GM11168 (cell line): Measurements from ENCODE around the gene SUCNR1.
"Not testable (repeated sequence)": the region's sequence is repeated elsewhere in the genome, so short reads cannot be mapped to it uniquely, and the experiment has no call there.

Experiments used
- in situ Hi-C: fragments of 300-500 bp; cut with MboI; formaldehyde crosslinking; loops from one replicate; pipeline ENCODE4 v1.12.0; 2022; ENCODE audit warnings: low sequenced_read_pairs; ENCODE audit not compliant: unreplicated experiment

Gene SUCNR1

GRCh38 chr3:151925876-151926275, 52.4 kb downstream of the SUCNR1 start:
- in situ Hi-C loops, result no loop called here

GRCh38 chr3:151926956-151927355, 53.5 kb downstream of the SUCNR1 start:
- in situ Hi-C loops, result no loop called here

DNA sequence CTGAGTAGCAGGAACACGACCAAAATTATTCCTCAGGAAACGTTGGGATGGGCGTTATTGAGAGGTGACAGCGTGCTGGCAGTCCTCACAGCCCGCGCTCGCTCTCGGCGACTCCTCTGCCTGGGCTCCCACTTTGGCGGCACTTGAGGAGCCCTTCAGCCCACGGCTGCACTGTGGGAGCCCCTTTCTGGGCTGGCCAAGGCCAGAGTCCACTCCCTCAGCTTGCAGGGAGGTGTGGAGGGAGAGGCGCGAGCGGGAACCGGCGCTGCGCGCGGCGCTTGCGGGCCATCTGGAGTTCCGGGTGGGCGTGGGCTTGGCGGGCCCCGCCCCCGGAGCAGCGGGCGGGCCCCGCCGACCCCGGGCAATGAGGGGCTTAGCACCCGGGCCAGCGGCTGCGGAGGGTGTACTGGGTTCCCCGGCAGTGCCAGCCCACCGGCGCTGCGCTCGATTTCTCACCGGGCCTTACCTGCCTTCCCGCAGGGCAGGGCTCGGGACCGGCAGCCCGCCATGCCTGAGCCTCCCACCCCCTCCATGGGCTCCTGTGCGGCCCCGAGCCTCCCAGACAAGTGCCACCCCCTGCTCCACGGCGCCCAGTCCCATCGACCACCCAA, 54.6 kb downstream of the SUCNR1 start:
- in situ Hi-C loops, result not testable (repeated sequence)

DNA sequence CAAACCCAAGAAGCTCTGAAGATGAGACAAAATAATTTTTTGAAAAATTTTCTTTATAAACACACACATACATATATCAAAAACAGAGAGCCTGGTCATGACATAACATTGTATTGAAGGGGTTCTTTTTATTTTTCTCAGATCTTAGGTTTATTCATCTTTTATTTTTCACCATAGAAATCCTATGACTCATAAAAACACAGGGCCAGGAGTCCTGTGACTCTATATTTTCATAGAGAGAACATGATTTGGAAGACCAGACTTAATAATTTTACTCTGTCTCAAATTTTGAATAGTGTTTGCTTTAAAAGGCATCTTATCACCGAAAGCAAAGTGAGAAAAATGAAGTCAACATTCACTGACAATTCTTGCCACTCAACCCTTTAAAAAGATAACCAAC, 57.7 kb downstream of the SUCNR1 start:
- in situ Hi-C loops, result no loop called here

DNA sequence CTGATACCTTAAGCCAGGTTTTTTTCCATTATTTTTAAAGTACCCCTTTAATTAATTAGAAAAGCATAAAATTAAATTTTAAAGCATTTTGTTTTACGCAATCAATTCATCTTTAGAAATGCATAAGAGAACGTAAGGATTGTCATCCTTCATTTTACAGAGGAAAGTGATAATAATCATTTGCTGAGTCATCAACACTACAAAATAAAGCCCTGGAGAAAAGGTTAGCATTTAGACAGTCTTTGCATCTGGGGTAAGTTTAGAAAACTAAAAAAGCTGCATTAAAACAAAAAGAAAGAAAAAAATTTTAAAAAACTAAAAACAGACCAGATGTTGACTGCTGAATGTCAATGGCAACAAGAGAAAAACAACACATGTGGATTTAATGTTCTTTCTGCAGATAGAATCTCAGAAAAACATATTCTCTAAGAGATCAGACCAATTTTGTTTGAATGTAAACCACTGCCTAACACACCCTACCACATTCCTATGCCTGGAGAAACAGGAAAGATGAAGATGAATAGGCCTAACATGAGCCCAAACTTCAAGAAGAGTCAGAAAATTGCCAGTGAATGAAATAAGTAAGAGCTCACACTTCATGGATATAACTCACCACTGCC, 59.9 kb downstream of the SUCNR1 start:
- in situ Hi-C loops, result no loop called here
